ENCODE data around the gene SSPN. TPM values are rescaled to one million over a fixed set of nuclear protein-coding genes. Genes with fewer than 3 reads are reported as not detected.

SSPN gene
- total and polyA plus RNA-seq, 9 of the 15 experiments (the other 6 are each of a cell fraction or from before 2014, with no cell fraction given) = 0.40 TPM; not detected in 8

- peak; percentile 94 for TF ChIP-seq ATF3 (IDR thresholded peaks at IDR 0.05)
- TF ChIP-seq ATF3 (CRISPR knock-in tag; conservative IDR thresholded peaks at IDR 0.05) = peak; percentile 49; the same call in 1 of the 2 replicates
- peak; percentile 78 for TF ChIP-seq JUND (IDR thresholded peaks at IDR 0.05; ENCODE audit: borderline replicate concordance, low read depth, low read length)
- TF ChIP-seq JUND (tag; IDR thresholded peaks at IDR 0.05; ENCODE audit: borderline replicate concordance, low read depth, low read length) = peak; percentile 84; the same call in 2 of the 3 replicates
- TF ChIP-seq NBN (IDR thresholded peaks at IDR 0.05; ENCODE audit: low read depth) = no peak
- peak; percentile 63; the same call in 1 of the 2 replicates for TF ChIP-seq BRD4 (IDR thresholded peaks at IDR 0.05)
- peak in 1 of 3 experiments; percentile 32; a peak in 2 of 6 replicates for TF ChIP-seq CTCF (IDR thresholded peaks at IDR 0.05 in 2 of 3, conservative IDR thresholded peaks at IDR 0.05 in 1 of 3; ENCODE audit: insufficient read depth in 2 of 3, low read depth in 1 of 3, low read length in 3 of 3)
- TF ChIP-seq DMBX1 (CRISPR knock-in tag; IDR thresholded peaks at IDR 0.05; ENCODE audit: borderline replicate concordance) = no peak
- 0 out of 2 replicates have a peak, but pooled peaks have one; percentile 46 for TF ChIP-seq SMARCC2 (IDR thresholded peaks at IDR 0.05; ENCODE audit: low read depth)
These were observed 103.6 kb downstream of the SSPN start (continued) for GRCh38 chr12:26298785-26299621.

All from K562 (cell line).